Neutrophil (primary cell): ENCODE measurements around the gene FARSA.
"Not testable (repeated sequence)": the region's sequence is repeated elsewhere in the genome, so short reads cannot be mapped to it uniquely, and the experiment has no call there.

ENCODE experiments used
- H3K27ac ChIP-seq: fragments of 200-600 bp; sonication (generic); 2 replicates; pipeline ENCODE4 v1.5.1; 2016; ENCODE audit warnings: mild to moderate bottlenecking, moderate library complexity
- H3K27me3 ChIP-seq: fragments of 200-600 bp; sonication (generic); 2 replicates; pipeline ENCODE4 v1.6.0; 2016; ENCODE audit warnings: mild to moderate bottlenecking
- H3K36me3 ChIP-seq: fragments of 200-600 bp; sonication (generic); 2 replicates; pipeline ENCODE4 v1.5.1; 2017
- H3K4me1 ChIP-seq, 2 experiments: fragments of 200-600 bp in 1 of 2; sonication (generic) in 1 of 2; 1 replicate in 1 of 2; 2 replicates in 1 of 2; pipeline versions ENCODE4 v1.5.1 to v1.6.1; 2013 to 2016; ENCODE audit warnings: low read depth in 1 of 2, low read length in 1 of 2, mild to moderate bottlenecking in 1 of 2, moderate library complexity in 1 of 2; ENCODE audit not compliant: control insufficient read depth in 1 of 2, insufficient read depth in 1 of 2
- H3K4me3 ChIP-seq, 2 experiments: fragments of 200-600 bp in 1 of 2; sonication (generic) in 1 of 2; 1 replicate in 1 of 2; 2 replicates in 1 of 2; pipeline ENCODE4 v1.5.1; 2013 to 2016; ENCODE audit warnings: low read depth in 1 of 2, low read length in 1 of 2, mild to moderate bottlenecking in 1 of 2, moderate library complexity in 1 of 2
- H3K9me3 ChIP-seq: fragments of 200-600 bp; sonication (generic); 2 replicates; pipeline ENCODE4 v1.5.1; 2016
- CTCF ChIP-seq: fragments of 200-600 bp; sonication (generic); IDR thresholded peaks from 2 replicates; pipeline ENCODE4 v1.5.1; 2016; ENCODE audit warnings: antibody characterized with exemption

The FARSA gene

GRCh38 chr19:12965812-12966135, 32.3 kb upstream of the FARSA start:
- Histone ChIP-seq H3K4me1 (peaks cover 7 to 8% of the 10 kb centered on the region in 2 experiments), H3K27ac (no peak overlapping the region), H3K9me3 (no peaks in the 10 kb centered on the region), H3K27me3 (no peaks in the 10 kb centered on the region), H3K4me3 (no peak overlapping the region), H3K36me3 (no peaks in the 10 kb centered on the region)
- TF ChIP-seq CTCF: no peak

GRCh38 chr19:12965017-12965811, 31.7 kb upstream of the FARSA start:
- Histone ChIP-seq H3K9me3 (no peaks in the 10 kb centered on the region), H3K4me3 (peak overlapping the region; percentile 57 to 70), H3K27me3 (no peaks in the 10 kb centered on the region), H3K4me1 (peaks cover 7 to 8% of the 10 kb centered on the region in 2 experiments), H3K36me3 (no peaks in the 10 kb centered on the region), H3K27ac (no peak overlapping the region)
- peak; percentile 95 for TF ChIP-seq CTCF

- Histone ChIP-seq H3K4me1 (peaks cover 15 to 21% of the 10 kb centered on the region in 2 experiments), H3K9me3 (no peaks in the 10 kb centered on the region), H3K27me3 (no peaks in the 10 kb centered on the region), H3K36me3 (no peaks in the 10 kb centered on the region), H3K27ac (no peak overlapping the region), H3K4me3 (no peak overlapping the region)
- no peak for TF ChIP-seq CTCF
Measured at GRCh38 chr19:12959481-12959880, 26.0 kb upstream of the FARSA start.

- Histone ChIP-seq H3K4me3 (peak overlapping the region; percentile 74 to 77), H3K27ac (peak overlapping the region; percentile 71), H3K4me1 (peaks cover 15 to 25% of the 10 kb centered on the region in 2 experiments)
- not testable (repeated sequence) for H3K27me3 ChIP-seq, H3K9me3 ChIP-seq, H3K36me3 ChIP-seq
Measured at GRCh38 chr19:12957389-12957952, 24.0 kb upstream of the FARSA start.

GRCh38 chr19:12956446-12957388, 23.2 kb upstream of the FARSA start, which contains the start of gene GADD45GIP1:
Gene GADD45GIP1 (minus strand): TSS chr19:12957223. CDS start chr19:12957212, 11 bp downstream.
- H3K36me3 ChIP-seq: no peaks in the 10 kb centered on the region
- H3K9me3 ChIP-seq: no peaks in the 10 kb centered on the region
- H3K27me3 ChIP-seq: no peaks in the 10 kb centered on the region
- H3K4me3 ChIP-seq: peak within 1 kb of the TSS; percentile 74 to 77
- TF ChIP-seq CTCF: no peak
- H3K4me1 ChIP-seq: peaks cover 15 to 25% of the 10 kb centered on the region in 2 experiments
- peak within 1 kb of the TSS; percentile 71 for H3K27ac ChIP-seq
